ENCODE measurements around the gene FOXP2. TPM values are rescaled to one million over a fixed set of nuclear protein-coding genes. Genes with fewer than 3 reads are reported as not detected.

The FOXP2 gene
- total and polyA plus RNA-seq, 2 donors (not counting 3 experiments of a cell fraction or from before 2014, with no cell fraction given), result 0.37 to 2.7 TPM

- no peaks in the 10 kb centered on the region for H4K20me1 ChIP-seq (replicated peaks; ENCODE audit: control insufficient read depth, extremely low read depth, insufficient read depth, low read length)
- BruUV-seq (replicated peaks), result no TSS peak
- dilution Hi-C loops (cut with MboI; ENCODE audit: extremely low pct_ligation_motif_present, low sequenced_read_pairs), result no loop called here
- H3K27ac ChIP-seq (ENCODE audit: insufficient read depth, low read depth, low read length), result no peak overlapping the region
- CTCF ChIA-PET, result interaction anchor here (1.2 to 4.6 kb wide), 2 partner anchors 37 to 577 kb away, joined by 3 to 76 read pairs; no protein-coding TSS in a partner anchor
- intact Hi-C loops (cut with micrococcal nuclease), result no loop called here
- no peak overlapping the region for H3K4me3 ChIP-seq (replicated peaks in 1 of 3; ENCODE audit: insufficient read depth in 1 of 3, low read depth in 1 of 3, low read length in 3 of 3)
- no peaks in the 10 kb centered on the region for H3K79me2 ChIP-seq (ENCODE audit: control insufficient read depth, insufficient read depth, low read length)
- FAIRE-seq (no peak), DNase-seq (ENCODE audit: low read depth, low spot score) (no peak)
- TF ChIP-seq, protein P1, sequence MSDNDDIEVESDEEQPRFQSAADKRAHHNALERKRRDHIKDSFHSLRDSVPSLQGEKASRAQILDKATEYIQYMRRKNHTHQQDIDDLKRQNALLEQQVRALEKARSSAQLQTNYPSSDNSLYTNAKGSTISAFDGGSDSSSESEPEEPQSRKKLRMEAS (IDR thresholded peaks at IDR 0.05; ENCODE audit: insufficient read depth, insufficient read length), result no peak
- TF ChIP-seq FOS (IDR thresholded peaks at IDR 0.05; ENCODE audit: borderline replicate concordance, insufficient read depth, low read length) (no peak), JUN (IDR thresholded peaks at IDR 0.05; ENCODE audit: borderline replicate concordance, insufficient read depth, insufficient read length, low read depth) (no peak), MYC (IDR thresholded peaks at IDR 0.05; ENCODE audit: low read depth, low read length) (no peak), POLR2A (IDR thresholded peaks at IDR 0.05; ENCODE audit: low read depth, low read length) (no peak), CTCF (IDR thresholded peaks at IDR 0.05; ENCODE audit: extremely low read depth in 1 of 2, insufficient read depth in 1 of 2, low read depth in 1 of 2, low read length in 2 of 2) (no peak), GATA2 (IDR thresholded peaks at IDR 0.05; ENCODE audit: insufficient read depth, insufficient read length, low read depth, low read length) (no peak), EZH2 (IDR thresholded peaks at IDR 0.05; ENCODE audit: borderline replicate concordance, low read depth, low read length, severe bottlenecking) (no peak), POLR2AphosphoS5 (IDR thresholded peaks at IDR 0.05; ENCODE audit: insufficient read depth, low read depth, low read length) (no peak)
- no peaks in the 10 kb centered on the region for H3K36me3 ChIP-seq (ENCODE audit: control insufficient read depth in 2 of 2, extremely low read depth in 1 of 2, insufficient read depth in 2 of 2, low read length in 2 of 2)
- H3K4me1 ChIP-seq (ENCODE audit: control insufficient read depth, extremely low read depth, insufficient read depth, low read length), result no peaks in the 10 kb centered on the region
- H3K4me2 ChIP-seq (ENCODE audit: insufficient read depth, low read length), result no peak overlapping the region
- no peak overlapping the region for H2AFZ ChIP-seq (ENCODE audit: low read depth, low read length)
- H3K9ac ChIP-seq (replicated peaks; ENCODE audit: extremely low read depth, insufficient read depth, low read length), result no peak overlapping the region
- no peaks in the 10 kb centered on the region for H3K27me3 ChIP-seq (ENCODE audit: control insufficient read depth in 2 of 2, insufficient read depth in 2 of 2, low read length in 2 of 2)
- POLR2A ChIA-PET, result no interaction called here
- H3K9me1 ChIP-seq (replicated peaks; ENCODE audit: control insufficient read depth, extremely low read depth, insufficient read depth, low read length), result no peaks in the 10 kb centered on the region
- no peaks in the 10 kb centered on the region for H3K9me3 ChIP-seq (replicated peaks; ENCODE audit: control insufficient read depth, insufficient read depth, low read length)
Observed at GRCh38 chr7:114659409-114660125, 245.0 kb downstream of the FOXP2 start.

Measured in endothelial cell of umbilical vein (primary cell).